ENCODE results near the gene ABTB1.
A peak's percentile ranks its signal among the peaks of the same experiment; 100 is the strongest.
"Not testable (repeated sequence)": the region's sequence is repeated elsewhere in the genome, so short reads cannot be mapped to it uniquely, and the experiment has no call there.

ABTB1 gene

DNA sequence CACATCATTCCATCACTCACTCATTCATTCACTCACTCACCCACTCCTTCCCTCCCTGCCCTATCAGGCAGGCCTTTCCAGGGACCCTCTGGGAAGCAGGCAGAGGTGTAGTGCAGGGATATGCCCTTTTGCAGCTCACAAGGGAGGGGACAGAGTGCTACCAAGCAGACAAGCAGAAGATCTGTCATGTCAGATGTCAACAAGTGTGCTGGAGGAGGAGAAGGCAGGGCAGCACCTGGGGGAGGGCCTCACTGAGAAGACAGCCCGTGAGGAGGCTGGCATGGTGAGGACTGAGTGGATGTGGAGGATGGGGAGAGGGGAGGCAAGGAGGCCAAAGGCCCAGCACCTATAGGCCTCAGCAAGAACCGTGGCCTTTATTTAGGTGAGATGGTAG is 15.3 kb downstream of the ABTB1 start:
- DNase-seq (ENCODE audit: low spot score), result no peak

GRCh38 chr3:127688416-127689265 is 15.9 kb downstream of the ABTB1 start:
- DNase-seq (ENCODE audit: low spot score), result peak; percentile 45

GRCh38 chr3:127689266-127689860 is 16.6 kb downstream of the ABTB1 start:
- no peak for DNase-seq (ENCODE audit: low spot score)

GRCh38 chr3:127690106-127690505 is 17.4 kb downstream of the ABTB1 start:
- DNase-seq (ENCODE audit: low spot score), result peak; percentile 88

DNA sequence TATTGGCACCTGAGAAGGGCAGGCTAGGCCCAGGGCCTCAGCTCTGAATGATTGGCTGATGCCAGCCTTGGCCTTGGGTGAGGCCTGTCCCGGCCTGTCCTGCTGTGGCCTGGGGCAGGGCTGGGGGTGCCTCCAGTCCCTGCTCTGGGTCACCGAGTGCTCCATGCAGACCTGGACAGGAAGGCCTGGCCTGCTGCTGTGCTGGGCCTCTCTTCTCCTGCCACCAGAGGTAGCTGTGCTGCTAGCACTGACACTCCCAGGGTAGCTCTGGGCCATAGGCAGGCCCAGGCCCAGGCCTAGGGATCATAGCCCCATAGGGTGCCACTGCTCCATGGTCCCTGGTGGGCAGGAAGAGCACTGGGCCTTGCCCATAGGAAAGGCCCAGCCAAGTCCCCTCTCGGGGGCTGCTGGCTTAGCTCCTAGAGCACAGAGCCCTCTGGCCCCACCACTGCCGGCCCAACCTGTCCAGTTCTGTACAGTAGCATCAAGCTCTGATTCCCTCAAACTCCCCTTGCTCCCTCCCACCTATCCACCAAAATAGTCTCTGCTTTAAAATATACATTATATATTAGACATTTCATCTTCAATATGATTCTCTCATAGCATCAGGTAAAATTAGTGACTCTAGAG is 18.2 kb downstream of the ABTB1 start:
- DNase-seq (ENCODE audit: low spot score), result peak; percentile 77

- no peak for DNase-seq (ENCODE audit: low spot score)
These were observed 18.7 kb downstream of the ABTB1 start for GRCh38 chr3:127691489-127691888.

- DNase-seq (ENCODE audit: low spot score), result no peak
These were observed 19.2 kb downstream of the ABTB1 start for GRCh38 chr3:127691974-127692373.

DNA sequence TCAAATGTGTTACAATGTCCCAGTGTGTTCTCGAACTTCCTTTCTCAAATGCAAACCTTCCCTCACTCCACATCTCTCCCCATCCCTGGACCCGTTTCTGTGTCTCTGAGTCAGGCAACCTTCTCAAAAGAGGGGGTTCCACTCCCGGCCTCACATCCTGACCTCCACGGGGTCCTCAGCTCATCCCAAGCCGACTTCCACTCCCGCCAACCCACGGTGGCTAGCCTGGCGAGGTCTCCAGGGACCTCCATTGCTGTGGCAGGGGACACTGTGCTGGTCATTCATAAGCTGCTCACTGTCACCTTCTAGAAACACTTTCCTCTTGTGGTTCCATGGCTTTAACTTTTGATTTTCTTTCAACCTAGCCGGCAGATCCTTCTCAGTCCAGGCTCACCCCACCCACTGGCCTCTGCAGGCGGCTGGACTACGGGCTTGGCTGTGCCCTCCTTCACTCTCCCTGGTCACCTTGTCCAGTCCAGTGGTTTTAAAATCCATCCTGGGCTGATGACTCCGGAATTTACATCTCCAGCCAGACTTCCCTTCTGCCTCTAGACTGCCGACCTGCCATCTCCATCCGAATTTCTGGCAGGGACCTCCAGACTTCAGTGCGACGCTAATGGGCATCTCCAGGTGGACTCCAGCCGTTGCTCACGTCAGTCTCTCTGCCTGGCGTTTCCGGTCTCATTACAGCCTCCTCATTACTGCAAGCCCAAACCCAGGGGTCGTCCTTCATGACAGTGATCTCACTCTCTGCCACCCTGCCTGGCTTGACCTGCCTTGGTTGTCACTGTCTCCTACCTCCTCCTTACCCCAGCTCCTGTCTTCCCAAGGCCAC is 20.0 kb downstream of the ABTB1 start:
- DNase-seq (ENCODE audit: low spot score), result no peak

DNA sequence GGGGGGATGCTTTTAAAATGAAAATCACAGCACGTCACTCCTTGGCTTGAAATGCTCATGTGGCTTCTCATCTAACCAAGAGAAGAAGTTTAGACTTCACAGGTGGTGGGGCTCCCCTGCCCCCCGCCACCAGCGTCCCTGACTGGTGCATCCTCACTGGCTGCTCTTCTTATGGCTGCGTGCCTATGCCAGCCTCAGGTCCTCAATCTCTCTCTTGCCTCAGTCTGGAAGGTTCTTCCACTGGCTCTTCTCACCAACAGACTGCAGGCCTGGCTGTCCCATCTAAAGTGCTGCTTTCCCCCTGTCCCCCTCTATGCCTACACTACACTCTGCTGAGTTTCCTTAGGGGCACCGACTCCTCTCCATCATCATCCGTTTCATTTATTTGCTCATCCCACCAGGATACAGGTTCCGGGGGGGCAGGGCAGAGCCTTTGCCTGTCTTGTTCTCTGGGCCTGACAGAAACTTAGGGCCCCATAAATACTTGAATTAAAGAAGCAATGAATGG is 20.6 kb downstream of the ABTB1 start:
- no peak for DNase-seq (ENCODE audit: low spot score)

GRCh38 chr3:127694467-127695215 is 21.9 kb downstream of the ABTB1 start:
- DNase-seq (ENCODE audit: low spot score), result no peak

GRCh38 chr3:127697551-127698240 is 24.9 kb downstream of the ABTB1 start:
- peak; percentile 87 for DNase-seq (ENCODE audit: low spot score)

DNA sequence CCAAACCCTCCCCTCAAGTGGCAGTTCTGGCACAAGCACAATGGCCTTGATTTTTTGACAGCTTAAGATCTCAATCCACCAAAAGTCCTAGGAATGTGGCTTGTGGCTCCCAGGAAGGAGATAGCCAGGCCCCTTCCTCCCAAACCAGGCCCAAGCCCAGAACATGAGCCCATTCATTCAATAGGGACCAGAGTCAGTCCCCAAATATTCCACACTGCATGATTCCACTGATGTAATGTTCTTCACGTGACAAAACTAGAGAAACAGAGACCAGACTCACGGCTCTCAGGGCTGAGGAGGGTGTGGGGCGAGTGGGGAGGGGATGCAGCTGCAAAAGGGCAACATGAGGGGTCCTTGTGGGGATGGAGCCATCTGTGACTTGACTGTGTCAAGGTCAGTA is 25.5 kb downstream of the ABTB1 start:
- DNase-seq (ENCODE audit: low spot score), result peak; percentile 22

DNA sequence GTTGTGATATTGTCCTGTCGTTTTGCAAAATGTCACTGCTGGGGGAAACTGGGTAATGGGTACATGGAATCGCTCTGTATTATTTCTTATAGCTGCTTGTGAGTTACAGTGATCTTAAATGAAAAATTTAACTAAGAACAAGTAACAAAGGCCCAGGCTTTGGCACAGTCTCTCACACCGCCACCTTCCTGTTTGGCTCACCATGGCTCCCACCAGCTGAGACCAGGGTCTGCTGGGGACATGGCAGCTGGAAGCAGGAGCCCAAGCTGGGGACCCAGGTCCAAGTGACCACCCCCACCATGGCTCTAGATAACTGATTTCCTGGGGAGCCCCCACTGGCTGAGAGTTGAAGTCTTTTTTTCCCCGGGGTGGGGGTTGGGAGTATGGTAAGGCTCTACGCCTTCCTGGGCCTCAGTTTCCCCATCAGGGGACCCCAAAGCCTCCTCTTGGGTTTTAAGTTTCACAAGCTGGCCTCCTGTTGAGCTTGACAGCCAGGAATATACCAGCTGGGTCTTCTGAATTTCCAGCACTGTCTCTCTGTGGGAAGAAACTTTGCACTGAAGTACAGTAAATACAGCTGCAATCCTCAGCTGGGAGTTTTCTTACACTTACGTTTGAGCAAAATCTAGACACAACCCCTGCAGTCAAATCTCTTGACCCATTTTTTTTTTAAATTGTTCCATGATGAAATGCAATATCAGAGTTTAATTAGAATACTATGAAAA is 26.1 kb downstream of the ABTB1 start:
- DNase-seq (ENCODE audit: low spot score), result no peak

DNA sequence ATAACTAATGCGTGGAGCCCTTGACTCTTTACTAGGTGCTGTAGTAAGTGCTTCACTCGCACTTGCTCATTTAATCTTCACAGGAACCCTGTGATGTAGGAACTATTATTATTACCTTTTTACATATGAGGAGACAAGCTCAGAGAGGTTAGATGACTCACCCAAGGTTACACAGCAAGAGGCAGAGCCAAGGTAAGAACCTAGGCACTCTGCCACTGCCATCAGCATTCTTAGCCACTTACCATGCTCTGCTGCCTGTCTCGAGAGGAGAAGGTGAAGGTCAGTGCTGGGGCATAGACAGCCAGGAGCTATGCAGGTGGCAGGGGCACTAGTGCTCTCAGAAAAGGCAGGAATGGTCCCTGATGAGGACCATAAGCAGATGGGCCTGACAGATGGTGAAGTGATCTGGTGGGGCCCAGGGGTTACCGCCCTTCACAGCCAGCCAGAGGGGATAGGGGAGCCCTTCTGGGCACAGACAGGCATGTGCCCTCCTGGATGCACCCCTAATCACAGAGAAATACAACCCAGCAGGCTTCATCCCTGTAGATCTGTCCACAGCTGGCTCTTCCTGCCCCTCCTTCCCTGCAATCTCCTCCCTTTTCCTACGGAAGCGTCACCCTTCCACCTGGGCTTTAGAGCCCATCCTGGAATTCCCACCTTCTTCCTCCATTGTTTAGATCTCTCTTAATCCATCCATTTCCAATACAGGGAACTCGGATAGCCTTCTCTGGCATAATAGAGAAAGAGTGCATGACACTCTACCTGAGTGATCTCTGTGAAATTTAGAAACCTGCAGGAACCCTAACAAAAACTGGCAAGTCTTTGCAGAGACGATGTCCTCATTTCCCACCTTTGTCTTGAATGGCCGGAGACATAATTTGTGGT is 26.9 kb downstream of the ABTB1 start:
- DNase-seq (ENCODE audit: low spot score), result no peak

- DNase-seq (ENCODE audit: low spot score), result no peak
These were observed 27.7 kb downstream of the ABTB1 start for GRCh38 chr3:127700406-127700805.

DNA sequence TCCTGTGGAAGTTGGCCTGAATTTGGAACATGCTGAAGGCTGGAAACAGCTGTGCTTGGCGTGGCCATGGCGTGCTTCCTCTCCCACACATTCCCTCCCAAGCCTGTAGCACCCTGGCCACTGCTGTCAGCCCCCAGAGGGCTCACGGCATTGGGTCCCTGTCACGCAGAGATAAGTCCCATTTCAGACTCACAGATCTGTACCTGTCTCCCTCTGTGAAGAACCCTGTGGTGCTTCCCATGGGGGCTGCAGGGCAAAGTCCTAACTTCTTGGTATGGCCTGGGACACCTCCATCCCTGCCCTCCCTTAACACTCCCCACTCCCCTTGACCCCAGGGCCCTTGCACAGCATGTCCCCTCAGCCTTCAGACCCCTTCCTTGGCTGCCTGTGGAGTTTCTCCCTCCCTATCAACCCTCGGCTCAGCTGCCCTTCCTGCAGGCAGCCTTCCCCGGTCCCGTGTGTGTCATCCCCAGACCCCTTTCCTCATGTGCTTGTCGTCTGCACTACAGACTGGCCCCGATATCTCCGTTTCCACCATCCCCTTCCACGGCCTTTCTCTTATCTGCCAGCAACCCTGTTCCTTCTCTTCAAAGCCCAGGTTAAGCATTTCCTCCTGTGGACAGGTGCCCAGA is 28.6 kb downstream of the ABTB1 start:
- DNase-seq (ENCODE audit: low spot score), result no peak

DNA sequence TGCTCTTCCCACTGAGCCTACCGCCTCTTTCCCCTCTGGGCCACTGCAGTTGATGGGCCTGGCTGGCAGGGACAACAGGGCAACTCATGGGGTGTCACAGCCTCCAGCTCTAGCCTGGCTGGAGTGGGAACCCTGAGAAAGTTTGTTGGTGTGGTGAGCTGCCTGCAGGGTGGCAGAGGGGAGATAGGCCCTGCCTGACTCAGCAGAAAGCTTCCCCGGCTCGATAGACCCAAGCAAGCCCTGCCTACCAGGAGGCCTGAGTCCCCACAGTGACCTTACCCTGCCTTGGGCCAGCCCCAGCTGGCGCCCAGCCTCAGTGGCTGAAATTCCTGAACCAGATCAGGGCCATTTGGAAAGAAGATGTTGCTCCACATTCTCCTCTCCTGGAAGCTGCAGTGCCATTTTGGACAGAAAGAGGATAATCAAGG is 29.4 kb downstream of the ABTB1 start:
- DNase-seq (ENCODE audit: low spot score), result peak; percentile 44

DNA sequence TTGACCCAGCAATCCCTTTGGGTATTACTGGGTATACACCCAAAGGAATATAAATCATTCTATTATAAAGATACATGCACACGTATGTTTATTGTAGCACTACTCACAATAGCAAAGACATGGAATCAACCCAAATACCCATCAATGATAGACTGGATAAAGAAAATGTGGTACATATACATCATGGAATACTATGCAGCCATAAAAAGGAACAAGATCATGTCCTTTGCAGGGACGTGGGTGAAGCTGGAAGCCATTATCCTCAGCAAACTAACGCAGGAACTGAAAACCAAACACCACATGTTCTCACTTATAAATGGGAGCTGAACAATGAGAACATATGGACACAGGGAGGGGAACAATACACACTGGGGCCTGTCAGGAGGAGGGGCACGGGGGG is 32.1 kb downstream of the ABTB1 start:
- DNase-seq (ENCODE audit: low spot score), result not testable (repeated sequence)

- no peak for DNase-seq (ENCODE audit: low spot score)
These were observed 33.6 kb downstream of the ABTB1 start for GRCh38 chr3:127706312-127706711.
